ENCODE data around the gene TREH. TPM values are rescaled to one million over a fixed set of nuclear protein-coding genes. Genes with fewer than 3 reads are reported as not detected.
"Not testable (repeated sequence)": the region's sequence is repeated elsewhere in the genome, so short reads cannot be mapped to it uniquely, and the experiment has no call there.

TREH gene
- total RNA-seq, 1 donor from 2014 or later = not detected

DNA sequence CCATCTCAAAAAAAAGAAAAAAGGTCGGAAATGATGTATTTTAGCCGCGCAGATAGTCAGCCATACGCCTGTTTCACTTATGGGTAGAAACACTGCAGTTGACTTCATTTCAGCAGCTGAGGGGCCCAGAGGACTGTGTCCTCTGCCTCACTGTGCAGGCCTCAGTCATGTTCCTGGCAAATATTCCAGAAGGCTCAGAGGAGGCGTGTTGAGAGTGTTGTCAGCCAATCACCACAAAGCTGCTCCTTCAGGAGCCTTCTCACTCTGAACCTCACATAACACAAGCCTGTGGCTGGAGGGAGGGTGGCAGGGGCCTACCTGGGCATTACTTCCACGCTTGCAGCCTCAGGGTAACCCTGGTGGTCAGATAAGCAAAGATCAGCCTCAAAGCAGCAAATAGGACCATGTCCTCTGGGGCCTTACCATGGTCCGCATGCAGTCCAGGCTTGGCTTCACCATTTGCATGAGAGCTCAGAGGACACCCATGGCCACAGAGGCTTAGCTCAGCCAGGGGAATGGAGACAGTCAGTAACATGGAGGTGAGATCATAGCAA lies 17.3 kb upstream of the TREH start:
- no peak for DNase-seq

DNA sequence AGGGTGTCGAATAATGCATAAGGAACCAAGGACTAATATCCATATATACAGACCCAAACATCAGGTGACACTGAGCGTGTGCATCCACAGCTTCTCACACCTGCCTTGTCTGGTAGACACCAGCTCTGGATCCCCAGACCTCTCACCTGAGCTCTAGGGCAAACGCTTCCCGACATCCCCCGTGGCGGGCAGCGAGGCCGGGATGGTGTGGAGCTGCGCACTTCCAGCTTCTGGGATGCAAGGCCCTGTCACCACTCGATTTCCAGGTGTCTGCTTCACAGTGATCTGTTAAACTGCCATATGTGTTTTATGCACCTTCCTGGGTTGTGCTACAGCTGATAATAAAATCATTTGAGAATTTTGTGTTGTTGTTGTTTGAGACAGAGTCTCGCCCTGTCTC lies 15.3 kb upstream of the TREH start:
- no peak for DNase-seq

DNA sequence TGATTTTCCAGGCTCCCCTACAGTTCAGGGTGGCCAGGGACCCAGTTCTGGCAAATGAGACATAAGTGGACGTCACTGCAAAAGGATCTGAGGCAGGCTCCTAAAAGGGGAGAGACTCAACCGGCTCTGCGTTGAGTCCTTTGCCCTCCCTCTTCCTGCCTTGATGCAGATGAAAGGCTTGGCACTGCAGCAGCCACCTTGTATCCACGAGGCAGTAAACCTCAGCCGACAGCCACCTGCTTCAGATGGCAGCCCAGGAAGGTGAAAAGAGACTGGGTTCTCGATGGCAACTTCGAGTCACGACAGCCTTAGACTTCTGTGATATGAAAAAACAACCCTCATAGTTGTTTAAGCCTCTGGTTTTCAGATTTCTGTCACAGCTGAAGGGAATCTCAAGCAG lies 14.7 kb upstream of the TREH start:
- no peak for DNase-seq

DNA sequence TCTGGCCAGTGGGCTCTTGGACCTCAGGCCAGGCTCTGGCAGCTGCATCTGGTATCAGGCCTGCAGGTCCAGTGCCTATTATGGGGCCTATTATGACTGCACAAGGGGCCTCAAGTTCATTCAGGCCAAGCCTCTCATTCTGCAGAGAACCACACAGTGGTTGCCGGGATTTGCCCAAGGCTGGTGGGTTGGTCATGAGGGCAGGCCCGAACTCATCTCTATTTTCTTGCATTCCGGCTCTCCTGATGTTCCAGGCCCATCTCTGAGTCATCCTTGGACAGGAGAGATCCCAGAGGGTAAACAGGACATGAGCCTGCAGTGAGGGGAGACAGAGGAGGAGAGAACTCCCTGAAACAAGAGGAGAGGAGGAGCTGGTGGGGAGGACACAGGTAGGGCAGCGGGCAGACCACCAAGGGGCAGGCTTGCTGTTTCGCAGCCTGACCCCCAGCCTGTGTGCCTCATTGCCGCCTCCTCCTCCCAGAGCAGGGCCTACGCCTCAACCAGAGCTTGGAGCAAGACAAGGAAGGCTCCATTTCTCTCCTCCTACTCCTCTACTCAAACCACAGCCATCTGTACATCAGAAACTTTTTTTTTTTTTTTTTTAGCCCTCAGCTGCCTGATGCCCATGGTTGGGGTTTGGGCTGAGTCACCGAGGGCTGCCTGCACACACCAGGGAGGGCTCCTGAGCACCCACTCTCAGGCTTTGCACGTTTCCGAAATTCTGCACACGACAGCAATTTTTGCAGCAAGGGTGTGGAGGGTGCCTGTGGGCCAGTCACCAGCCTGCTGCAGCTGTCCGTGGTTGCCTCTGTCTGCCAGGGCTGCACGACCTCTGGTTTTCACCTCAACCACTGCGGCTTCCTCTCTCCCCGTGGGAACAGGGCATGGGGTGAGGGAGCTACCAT lies 12.7 kb upstream of the TREH start:
- DNase-seq = peak; percentile 8

DNA sequence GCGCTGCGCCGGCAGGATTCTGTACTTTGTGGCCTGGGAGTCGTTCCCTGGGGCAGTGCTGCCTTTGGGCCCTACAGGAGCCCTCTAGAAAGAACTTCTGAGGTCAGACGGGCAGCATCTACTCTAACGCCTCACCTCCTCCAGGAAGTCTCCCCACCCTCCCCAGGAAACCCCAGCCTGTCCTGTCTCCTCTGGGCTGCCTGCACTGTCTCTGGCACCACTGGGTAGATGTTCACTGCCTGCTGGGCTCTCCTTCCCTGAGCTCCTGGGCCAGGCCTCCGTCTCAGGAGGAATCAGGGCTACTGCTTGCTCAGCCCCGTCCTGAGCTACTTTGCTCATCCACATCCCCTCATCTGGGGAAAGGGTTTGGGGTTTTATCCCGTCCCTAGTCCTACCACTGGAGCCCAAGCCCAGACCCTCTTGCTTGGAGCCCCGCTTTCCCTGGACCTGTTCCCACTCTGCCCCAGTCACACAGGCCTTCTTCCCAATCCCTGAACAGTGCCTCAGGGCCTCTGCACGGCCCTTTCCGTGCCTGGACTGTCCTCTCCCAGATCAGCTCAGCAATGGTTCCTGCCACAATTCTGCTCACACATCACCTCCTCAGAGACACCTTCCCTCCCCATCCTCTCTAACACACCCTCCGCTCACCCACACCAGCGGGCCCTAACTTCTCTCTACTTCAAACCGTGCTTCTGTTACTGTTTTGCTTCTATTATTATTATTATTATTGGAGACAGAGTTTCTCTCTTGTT lies 11.3 kb upstream of the TREH start:
- DNase-seq = no peak

DNA sequence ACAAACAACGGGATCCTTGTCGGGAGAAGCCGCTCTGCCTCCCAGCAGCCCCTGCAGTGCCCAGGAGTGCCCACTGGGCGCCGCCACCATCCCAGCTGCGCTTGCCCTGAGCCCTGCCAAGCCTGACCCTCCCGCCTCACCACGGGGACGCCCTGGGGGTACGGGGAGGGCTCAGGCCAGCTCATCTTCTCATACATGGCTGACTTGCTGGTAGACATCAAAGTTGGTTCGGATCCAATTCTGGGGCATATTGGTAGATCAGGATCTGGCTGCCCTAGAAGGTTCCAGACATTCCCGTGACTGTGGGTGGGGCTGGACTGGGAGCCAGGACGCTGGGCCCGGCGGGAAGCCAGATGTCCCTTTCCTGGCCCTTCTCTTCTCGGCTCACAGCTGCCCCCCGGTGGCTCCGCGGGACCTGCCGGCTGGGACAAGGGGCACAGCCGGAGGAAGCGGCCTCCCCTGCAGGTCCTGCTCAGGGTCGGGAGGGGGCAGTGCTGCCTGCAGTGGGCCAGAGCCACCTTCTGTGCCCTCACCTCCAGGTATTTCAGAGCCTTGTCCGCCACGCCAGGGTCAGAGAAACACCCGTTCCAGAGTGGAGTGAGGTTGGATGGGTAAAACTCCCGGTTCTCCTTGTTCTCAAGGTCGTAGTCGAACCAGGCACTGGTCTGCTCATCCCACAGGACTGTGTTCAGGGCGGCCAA lies 10.6 kb upstream of the TREH start:
- DNase-seq = peak; percentile 95

DNA sequence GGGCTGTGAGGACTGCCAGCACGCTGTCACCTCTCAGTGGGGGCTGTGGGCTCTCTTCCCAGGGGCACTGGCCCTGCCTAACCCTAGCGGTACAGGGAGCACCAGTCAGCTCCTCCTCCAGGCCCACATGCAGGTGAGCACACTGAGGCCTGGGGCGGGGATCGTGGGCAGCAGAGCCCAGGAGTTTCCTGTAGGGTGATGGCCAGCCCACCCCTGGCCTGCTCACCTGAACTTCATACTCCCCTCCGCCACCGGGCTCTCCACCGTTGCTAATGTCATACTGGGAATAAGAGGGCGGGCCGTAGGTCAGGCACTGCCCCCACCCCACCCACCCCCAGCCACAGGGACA lies 10.0 kb upstream of the TREH start:
- no peak for DNase-seq

DNA sequence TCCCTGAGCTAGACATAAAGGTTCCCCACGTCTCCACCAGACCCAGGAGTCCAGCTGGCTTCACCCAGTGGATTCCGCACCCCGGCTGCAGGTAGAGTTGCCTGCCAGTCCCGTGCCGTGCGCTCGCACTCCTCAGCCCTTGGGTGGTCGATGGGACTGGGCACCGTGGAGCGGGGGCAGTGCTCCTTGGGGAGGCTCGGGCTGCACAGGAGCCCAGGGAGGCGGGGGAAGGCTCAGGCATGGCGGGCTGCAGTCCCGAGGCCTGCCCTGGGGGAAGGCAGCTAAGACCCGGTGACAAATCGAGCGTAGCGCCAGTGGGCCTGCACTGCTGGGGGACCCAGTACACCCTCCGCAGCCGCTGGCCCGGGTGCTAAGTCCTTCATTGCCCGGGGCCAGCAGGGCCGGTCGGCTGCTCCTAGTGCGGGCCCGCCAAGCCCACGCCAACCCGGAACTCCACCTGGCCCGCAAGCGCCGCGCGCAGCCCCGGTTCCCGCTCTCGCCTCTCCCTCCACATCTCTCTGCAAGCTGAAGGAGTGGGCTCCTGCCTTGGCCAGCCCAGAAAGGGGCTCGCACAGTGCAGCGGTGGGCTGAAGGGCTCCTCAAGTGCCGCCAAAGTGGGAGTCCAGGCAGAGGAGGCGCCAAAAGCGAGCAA lies 9.5 kb upstream of the TREH start:
- DNase-seq = no peak

DNA sequence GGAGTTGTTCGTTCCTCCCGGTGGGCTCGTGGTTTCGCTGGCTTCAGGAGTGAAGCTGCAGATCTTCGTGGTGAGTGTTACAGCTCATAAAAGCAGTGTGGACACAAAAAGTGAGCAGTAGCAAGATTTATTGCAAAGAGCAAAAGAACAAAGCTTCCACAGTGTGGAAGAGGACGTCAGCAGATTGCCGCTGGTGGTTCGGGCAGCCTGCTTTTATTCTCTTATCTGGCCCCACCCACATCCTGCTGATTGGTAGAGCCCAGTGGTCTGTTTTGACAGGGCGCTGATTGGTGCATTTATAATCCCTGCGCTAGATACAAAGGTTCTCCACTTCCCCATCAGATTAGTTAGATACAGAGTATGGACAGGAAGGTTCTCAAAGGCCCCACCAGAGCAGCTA lies 8.9 kb upstream of the TREH start:
- DNase-seq = not testable (repeated sequence)

DNA sequence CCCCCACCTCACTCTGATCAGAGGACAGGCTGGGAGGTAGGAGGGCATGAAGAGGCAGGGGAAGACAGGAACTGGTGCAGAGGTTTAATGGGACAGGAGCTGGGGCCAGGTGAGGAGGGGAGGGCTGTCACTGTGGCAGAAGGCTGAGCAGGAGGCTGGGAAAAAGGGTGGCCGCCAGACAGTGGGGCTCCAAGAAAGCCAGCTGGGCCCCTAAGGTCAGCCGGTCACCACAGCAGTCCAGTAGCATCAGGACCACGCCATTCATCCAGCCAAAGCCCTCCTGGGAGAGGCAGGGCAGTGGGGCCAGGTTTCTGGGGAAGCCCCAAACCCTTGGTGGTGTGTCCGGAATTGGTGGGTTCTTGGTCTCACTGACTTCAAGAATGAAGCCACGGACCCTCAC lies 8.5 kb upstream of the TREH start:
- no peak for DNase-seq

DNA sequence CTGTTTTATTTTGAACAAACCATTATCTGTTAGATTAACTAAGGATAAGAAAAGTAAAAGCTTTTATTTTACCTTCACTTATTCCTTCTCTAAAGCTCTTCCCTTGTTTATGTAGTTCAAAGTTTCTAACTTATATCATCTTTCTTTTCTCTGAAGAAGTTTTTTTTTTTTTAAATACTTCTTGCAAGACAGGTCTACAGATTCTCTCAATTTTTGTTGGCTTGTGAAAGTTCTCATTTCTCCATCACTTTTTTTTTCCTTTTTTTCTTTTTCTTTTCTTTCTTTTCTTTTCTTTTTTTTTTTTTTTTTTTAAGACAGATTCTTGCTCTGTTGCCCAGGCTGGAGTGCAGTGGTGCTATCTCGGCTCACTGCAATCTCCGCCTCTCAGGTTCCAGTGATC lies 4.7 kb upstream of the TREH start:
- DNase-seq = no peak

DNA sequence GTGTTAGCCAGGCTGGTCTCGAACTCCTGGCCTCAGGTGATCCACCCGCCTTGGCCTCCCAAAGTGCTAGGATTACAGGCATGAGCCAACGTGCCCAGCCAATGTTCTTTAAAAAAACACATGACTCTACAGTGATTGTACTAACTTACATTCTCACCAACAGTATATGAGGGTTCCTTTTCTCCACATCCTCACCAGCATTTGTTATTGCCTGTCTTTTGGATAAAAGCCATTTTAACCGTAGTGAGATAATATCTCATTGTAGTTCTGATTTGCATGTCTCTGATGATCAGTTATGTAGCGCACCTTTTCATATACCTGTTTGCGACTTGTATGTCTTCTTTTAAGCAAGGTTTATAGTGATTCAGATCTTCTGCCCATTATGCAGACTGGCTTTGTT lies 3.5 kb upstream of the TREH start:
- not testable (repeated sequence) for DNase-seq

DNA sequence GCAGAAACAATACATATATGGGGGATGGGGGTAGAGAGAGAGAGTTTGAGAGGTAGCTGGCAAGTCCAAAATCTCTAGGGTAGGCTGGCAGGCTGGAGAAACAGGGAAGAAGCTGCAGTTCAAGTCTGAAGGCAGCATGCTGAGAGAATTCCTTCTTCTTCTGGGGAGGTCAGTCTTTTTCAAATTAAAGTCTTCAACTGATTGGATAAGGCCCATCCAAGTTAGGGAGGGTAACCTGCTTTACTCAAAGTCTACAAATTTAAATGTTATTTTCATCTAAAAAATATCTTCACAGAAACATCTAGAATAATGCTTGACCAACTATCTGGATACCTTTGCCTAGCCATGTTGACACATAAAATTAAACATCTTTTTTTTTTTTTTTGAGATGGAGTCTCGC lies 2.9 kb upstream of the TREH start:
- no peak for DNase-seq

DNA sequence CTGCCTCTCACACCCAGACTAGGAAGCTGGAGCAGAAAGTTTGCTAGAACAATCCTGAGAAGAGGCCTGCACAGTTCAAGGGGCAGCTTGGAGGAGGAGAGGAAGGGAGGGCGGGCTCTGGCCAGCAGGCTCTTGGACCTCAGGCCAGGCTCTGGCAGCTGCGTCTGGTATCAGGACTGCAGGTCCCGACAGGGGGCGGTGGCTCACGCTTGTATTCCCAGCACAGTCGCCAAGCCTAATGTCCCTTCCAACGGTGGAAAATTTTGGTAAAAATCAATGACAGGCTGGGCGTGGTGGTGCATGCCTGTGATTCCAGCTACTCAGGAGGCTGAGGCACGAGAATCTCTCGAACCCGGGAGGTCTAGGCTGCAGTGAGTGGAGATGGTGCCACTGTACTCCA lies 542 bp downstream of the TREH start:
- peak; percentile 54 for DNase-seq

DNA sequence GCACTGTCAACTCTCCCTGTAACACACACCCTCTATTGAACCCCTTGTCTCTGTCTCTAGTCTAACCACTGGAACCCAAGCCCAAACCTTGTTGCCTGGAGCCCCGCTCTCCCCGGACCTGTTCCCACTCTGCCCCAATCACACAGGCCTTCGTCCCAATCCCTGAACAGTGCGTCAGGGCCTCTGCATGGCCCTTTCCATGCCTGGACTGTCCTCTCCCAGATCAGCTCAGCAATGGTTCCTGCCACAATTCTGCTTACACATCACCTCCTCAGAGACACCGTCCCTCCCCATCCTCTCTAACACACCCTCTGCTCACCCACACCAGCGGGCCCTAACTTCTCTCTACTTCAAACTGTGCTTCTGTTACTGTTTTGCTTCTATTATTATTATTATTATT lies 1.5 kb downstream of the TREH start:
- no peak for DNase-seq

DNA sequence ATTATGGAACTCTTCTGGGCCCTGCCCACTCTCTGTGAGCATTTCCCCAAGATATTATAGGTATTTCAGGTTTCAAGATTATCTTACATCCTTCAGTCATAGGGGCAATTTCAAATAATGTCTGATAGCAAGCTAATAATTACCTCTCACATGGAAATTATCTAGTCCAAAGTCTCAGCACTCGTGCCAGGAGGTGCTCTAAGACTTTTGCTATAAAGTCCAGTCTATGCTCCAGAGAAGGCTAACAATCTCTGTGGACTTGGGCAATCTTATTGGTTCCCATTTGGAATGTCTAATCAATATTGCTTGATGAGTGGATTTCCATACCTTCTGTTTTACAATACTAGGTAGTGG lies 5.4 kb downstream of the TREH start:
- no peak for DNase-seq

DNA sequence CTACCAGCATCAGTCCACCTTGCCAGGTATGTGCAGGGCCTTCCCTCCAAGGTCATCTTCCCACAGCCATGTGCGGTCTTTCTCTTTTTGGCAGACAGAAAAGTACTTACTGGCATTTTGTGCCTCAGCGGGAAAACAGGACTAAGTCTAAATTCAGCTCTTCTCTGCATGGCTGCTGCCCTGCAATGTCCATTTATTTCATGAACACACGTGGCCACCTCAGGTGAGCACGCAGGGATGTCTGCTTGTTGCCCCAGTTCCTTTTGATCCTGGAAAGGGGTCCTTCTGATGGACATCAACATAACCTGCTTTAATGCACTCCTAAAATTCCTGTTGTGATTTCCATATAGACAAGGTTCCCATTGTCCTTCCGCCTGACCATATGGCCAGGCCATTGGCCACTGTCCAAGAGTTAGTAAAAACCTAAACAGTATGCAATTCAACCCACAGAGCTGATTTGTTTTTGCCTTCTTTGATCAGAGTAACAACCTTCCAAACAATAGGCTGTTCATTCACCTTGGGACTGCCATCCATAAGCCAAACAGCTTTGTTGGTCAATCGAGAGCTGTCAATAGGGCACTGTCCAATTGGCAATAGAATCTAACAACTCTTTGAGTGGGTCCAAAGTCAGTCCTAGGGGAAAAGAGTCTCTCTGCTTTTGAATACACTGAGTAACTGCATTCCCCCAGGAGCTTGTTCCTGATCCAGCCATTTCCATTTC lies 5.9 kb downstream of the TREH start:
- DNase-seq = no peak

DNA sequence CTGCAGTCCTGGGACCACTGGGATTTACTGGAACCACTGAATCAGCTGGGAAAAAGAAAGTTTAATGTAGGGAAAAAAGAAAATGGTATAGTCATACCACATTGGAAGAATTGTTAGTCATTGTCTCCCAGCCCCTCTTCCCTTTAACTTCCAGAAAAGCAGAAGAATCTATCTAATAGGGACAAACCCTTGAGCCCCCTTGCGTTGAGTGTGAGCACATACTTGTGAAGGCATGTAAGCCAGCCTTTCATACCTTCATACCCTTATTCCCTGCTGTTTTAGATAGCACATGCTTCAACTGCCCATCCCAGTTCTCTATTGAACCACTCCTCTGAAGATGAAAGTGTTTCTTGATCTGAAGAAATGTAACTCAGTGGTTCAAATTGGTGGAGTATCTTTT lies 6.6 kb downstream of the TREH start:
- no peak for DNase-seq

DNA sequence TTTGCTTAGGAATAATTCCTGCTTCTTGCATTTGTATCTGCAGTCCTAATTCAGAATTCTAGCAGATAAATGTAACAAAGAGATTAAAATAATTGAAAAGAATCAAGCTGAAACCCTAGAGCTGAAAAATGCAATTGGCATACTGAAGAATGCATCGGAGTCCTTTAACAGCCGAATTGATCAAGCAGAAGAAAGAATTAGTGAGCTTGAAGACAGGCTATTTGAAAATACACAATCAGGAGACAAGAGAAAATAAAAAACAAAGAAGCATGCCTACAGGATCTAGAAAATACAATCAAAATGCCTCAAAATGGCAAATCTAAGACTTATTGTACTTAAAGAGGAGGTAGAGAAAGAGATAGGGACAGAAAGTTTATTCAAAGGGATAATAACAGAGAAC lies 8.2 kb downstream of the TREH start:
- DNase-seq = no peak

DNA sequence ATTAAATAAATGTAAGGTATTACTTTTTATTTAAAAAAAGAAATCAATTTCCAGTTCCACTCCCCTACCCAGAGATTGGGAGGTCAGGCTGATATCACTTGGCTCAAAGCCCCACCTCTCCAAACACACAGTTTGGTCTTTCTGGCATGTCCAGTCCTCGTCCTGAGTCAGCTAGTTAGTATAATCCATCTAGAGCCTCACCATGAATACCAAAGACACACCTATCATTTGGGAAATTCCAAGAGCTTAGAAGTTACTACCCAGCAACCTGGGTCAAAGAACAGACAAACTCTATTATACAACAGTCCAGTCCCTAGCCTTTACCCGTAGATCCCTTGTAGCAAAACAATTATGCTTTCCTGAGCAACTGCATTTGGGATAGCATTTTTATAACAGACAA lies 9.4 kb downstream of the TREH start:
- no peak for DNase-seq

DNA sequence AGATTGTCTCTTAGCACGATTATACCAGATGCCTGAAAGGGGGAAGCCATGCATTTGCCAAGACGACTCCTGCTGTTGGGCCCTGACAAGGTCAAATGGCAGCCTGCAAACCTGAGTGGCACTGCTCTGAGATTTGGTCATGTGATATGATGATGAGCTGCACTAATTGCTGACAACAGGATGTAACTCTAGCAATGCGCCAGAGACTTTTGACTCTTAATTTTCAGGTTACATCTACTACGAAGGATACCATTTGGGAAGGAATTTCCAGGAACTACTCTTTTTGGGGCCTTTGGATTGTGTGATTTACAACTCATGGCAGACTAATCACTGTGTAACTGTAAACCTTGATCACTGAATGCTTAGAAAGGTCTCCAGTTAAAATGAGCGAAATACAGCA lies 13.1 kb downstream of the TREH start:
- no peak for DNase-seq

DNA sequence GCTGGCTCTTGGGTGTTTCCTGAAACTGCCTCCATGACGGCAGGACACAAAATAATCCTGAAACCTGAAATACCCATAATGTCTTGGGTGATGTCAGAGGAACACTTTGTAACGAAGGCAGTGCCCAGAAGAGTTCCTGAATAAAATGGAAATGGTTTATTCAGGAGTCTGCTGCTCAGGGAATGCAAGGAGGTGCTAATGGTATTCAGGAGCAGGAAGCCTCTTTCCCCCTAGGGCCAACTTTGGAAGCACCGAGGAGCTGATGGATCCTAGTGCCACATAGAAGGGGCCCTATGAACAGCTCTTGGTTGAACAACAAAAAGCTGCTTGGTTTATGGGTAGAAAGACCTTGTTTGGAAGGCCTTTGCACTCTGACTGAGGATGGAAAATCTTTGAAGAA lies 15.5 kb downstream of the TREH start:
- no peak for DNase-seq

Data from dermis blood vessel endothelial cell (primary cell).